NCI-H1436 treated with DMSO at 0.1 percent for 48 hours (cell line): ENCODE data around the gene PREX1.

Experiments used
- DNase-seq: peaks from one replicate; lab custom pipeline; 2025; lab: John Stamatoyannopoulos, UW

The PREX1 gene

DNA sequence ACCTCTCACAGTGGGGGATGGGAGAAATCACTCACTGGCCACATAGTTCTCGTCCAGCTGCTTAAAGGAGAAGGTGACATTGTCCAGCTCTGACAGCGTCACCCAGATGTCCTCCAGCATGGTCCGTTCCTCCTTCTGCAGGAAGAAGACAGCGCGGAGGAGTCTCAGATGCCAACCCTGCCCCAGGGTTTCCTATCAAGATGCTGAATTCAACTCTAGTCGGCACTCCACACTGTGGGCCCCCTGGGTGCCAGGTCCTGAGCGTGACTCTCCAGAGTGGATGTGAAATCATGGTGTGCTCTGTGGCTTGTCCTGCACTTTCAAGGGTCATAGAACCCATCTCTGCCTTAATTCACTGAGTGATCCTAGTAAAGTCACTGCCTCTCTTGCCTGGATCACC, 193.2 kb downstream of the PREX1 start:
- DNase-seq, result no peak

GRCh38 chr20:48633620-48634257, 194.1 kb downstream of the PREX1 start:
- DNase-seq, result no peak

- no peak for DNase-seq
These were observed 194.8 kb downstream of the PREX1 start for GRCh38 chr20:48632825-48633619.

DNA sequence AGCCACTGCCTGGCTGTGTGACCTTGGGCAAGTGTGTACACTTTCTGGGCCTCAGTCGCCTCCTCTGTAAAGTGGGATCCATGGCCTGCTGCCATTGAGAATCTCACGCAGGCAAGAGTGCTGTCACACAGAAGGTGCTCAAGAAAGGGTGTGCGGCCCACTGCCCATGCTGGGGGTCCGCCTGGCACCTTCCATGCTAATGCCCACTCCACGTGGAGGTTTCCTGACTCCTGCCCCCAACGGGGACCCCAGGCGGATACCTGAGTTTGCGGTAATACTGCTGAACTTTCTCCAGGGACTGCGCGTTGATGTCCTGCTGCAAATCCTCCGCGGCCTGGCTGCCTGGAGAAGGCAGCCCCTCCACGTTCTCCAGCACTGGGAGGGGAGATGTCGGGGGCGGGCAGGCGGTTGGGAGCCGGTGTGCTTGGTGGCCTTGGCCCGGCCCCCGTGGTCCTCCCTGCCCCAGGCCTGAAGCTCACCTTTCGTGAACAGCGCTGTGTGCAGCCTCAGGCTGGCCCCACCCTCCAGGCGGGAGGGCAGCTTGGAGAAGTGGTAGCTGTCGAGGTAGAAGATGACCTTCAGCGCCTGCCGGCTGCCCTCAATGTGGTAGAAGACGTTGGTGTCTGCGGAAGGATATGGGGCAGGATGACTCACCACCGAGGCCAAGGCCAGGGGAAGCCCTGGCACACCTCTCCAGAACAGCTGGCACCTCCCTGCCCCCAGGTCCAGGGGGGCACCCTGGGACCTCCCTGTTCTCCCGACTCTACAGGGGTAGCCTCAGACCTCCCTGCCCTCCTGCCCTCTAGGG, 195.6 kb downstream of the PREX1 start:
- no peak for DNase-seq

GRCh38 chr20:48631114-48632016, 196.4 kb downstream of the PREX1 start:
- DNase-seq, result no peak

GRCh38 chr20:48630342-48631075, 197.3 kb downstream of the PREX1 start:
- DNase-seq, result no peak

GRCh38 chr20:48629960-48630315, 197.9 kb downstream of the PREX1 start:
- DNase-seq, result no peak

DNA sequence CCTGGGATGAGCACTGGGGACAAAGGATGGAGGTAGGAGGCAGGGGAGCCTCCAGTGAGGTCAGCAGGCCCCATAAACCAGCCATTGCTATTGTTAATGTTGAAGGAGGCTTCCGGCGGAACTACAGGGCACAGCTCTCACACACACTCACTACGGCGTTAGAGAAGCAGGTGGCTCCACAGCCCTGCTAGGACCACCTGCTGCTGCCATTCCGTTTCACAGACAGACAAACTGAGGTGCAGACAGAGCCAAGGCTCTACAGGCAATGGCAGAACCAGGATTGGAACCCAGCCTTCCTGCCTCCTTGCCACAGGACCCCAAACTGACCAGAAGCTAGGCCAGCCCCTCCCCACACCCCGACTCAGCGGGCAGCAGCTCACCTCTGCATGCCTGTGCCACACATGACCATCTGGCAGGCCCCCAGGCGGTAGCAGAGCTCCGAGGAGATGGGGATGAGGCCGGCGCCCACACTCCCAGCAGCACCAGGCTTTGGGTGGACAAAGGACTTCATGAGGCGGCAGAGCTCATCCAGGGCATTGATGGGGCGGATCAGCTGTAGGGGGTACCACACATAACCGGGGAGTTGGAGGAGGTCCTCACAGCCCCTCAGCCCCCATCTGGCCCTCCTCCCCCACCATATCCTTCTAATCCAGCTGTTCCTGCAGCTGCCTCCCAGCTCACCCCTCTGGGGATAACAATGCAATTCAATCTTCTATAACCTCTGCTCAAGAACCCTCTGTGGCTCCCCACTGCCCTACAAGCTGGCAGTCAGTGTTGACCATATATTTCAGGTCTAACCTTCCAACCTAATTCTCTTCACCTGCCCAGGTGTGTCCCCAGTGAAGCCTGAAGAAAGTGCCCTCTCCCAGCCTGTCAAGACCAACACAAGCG, 198.5 kb downstream of the PREX1 start:
- DNase-seq, result no peak

DNA sequence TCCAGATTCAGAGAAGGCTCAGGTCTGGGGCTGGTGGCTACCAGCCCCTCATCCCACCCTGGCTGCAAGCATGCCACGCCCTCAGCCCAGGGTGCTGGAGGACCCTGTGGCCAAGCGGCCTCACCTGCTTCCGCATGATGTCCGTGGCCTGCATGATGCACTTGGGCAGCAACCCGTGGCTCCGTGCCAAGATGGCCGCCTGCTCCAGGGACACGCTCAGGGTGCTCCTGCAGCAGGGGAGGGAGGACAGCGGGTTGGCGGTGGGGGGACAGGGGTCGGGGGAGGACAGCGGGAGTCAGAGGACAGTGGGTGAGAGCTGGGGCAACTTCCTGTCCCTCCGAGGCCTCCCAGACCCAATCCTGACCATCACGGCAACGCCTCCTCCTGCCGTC, 200.1 kb downstream of the PREX1 start:
- DNase-seq, result no peak

- DNase-seq, result no peak
These were observed 200.7 kb downstream of the PREX1 start for GRCh38 chr20:48626938-48627736.

- DNase-seq, result no peak
These were observed 201.4 kb downstream of the PREX1 start for GRCh38 chr20:48626226-48626937.

GRCh38 chr20:48625136-48625900, 202.5 kb downstream of the PREX1 start:
- no peak for DNase-seq

DNA sequence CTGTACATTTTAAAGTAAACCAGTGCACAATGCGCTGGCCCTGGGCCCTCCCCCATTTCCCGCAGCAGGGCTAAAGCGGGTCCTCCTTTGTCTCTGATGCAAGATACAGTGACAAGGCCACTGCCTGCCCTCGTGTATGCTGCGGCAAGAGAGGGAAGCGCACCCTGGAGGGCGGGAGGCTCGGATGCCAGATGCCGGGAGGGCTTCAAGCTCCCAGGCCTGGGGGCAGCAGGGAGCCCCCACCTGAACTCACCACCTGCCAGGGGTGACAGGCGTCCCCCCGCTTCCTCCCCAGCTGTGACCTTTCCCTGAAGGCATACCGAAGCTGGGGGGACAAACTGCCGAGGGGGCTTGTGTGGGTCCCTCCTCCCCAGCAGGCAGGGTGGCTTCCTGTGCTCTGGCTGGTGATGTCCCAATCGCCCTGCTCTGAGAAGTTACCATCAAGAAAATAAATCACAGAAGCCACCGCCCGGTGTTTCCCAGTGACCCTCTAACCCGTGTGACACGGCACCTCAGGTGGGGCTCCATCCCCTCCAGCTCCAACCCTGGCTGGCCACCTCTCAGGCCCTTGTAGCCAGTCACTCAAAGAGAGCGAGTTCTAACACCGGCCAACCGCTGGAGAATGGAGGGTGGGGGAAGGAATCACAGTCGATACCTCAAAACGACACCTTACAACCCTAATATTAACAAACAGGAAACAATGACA, 203.3 kb downstream of the PREX1 start:
- no peak for DNase-seq

GRCh38 chr20:48623906-48624265, 203.9 kb downstream of the PREX1 start:
- no peak for DNase-seq

- DNase-seq, result no peak
These were observed 204.5 kb downstream of the PREX1 start for GRCh38 chr20:48623176-48623905.

GRCh38 chr20:48622421-48622820, 205.4 kb downstream of the PREX1 start:
- DNase-seq, result no peak
